Panc1 (cell line): ENCODE data around the gene NPIPA1.

ENCODE experiments used
- POLR2AphosphoS5 ChIP-seq: IDR thresholded peaks from 2 replicates; pipeline ENCODE4 v1.6.1; 2012; ENCODE audit warnings: mild to moderate bottlenecking, low read depth, low read length, moderate library complexity
- TCF7L2 ChIP-seq: IDR thresholded peaks from 2 replicates; pipeline ENCODE4 v1.6.1; 2011; ENCODE audit warnings: mild to moderate bottlenecking, low read depth, low read length, inconsistent platforms
- TF ChIP-seq, protein P1 (sequence below): fragments of 450-650 bp; IDR thresholded peaks from 2 replicates; pipeline ENCODE4 v1.5.1; 2017; ENCODE audit warnings: mild to moderate bottlenecking
- TF ChIP-seq, protein P2 (sequence below), 2 experiments: IDR thresholded peaks; 2 replicates each; pipeline ENCODE4 v1.6.1; 2011 to 2012; ENCODE audit warnings: low read depth in 2 of 2, control low read depth in 1 of 2, low read length in 1 of 2, mild to moderate bottlenecking in 1 of 2, moderate library complexity in 1 of 2; ENCODE audit not compliant: insufficient read depth in 1 of 2

DNA sequence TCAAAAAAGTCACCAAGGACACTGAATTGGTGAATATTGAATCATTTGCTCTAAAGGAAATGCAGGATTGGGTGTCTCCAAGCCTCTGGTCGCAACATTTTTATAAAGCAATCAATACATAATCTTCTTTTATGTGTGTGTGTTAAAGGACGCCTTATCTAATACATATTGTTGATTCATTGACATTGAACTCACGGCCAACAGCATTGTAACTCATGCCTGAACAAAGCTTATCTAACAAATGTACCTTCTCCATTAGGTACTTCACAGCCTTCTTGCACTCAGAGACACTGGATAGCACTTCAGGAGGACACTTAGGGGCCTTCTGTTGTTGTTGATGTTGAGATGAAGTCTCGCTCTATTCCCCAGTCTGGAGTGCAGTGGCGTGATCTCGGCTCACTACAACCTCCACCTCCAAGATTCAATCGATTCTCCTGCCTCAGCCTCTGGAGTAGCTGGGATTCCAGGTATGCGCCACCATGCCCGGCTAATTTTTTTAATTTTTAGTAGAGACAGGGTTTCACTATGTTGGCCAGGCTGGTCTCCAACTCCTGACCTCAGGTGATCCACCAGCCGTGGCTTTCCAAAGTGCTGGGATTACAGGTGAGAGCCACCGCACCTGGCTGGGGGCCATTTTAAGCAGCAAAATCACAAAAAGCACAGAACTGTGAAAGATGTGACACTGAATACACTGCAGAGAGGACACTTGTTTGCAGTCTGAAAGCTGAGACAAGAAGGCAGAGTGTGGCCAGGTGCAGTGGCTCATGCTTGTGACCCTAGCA lies 24.4 kb downstream of the NPIPA1 start:
- TF ChIP-seq, protein P1, sequence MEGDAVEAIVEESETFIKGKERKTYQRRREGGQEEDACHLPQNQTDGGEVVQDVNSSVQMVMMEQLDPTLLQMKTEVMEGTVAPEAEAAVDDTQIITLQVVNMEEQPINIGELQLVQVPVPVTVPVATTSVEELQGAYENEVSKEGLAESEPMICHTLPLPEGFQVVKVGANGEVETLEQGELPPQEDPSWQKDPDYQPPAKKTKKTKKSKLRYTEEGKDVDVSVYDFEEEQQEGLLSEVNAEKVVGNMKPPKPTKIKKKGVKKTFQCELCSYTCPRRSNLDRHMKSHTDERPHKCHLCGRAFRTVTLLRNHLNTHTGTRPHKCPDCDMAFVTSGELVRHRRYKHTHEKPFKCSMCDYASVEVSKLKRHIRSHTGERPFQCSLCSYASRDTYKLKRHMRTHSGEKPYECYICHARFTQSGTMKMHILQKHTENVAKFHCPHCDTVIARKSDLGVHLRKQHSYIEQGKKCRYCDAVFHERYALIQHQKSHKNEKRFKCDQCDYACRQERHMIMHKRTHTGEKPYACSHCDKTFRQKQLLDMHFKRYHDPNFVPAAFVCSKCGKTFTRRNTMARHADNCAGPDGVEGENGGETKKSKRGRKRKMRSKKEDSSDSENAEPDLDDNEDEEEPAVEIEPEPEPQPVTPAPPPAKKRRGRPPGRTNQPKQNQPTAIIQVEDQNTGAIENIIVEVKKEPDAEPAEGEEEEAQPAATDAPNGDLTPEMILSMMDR = no peak
- TF ChIP-seq, protein P2, sequence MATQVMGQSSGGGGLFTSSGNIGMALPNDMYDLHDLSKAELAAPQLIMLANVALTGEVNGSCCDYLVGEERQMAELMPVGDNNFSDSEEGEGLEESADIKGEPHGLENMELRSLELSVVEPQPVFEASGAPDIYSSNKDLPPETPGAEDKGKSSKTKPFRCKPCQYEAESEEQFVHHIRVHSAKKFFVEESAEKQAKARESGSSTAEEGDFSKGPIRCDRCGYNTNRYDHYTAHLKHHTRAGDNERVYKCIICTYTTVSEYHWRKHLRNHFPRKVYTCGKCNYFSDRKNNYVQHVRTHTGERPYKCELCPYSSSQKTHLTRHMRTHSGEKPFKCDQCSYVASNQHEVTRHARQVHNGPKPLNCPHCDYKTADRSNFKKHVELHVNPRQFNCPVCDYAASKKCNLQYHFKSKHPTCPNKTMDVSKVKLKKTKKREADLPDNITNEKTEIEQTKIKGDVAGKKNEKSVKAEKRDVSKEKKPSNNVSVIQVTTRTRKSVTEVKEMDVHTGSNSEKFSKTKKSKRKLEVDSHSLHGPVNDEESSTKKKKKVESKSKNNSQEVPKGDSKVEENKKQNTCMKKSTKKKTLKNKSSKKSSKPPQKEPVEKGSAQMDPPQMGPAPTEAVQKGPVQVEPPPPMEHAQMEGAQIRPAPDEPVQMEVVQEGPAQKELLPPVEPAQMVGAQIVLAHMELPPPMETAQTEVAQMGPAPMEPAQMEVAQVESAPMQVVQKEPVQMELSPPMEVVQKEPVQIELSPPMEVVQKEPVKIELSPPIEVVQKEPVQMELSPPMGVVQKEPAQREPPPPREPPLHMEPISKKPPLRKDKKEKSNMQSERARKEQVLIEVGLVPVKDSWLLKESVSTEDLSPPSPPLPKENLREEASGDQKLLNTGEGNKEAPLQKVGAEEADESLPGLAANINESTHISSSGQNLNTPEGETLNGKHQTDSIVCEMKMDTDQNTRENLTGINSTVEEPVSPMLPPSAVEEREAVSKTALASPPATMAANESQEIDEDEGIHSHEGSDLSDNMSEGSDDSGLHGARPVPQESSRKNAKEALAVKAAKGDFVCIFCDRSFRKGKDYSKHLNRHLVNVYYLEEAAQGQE (IDR thresholded peaks at IDR 0.05; ENCODE audit: insufficient read depth in 1 of 2, low read depth in 2 of 2, low read length in 1 of 2) = no peak
- TF ChIP-seq POLR2AphosphoS5 (no peak), TCF7L2 (no peak)
